SK-N-SH (cell line): Measurements from ENCODE around the gene CCDC57. TPM values are rescaled to one million over a fixed set of nuclear protein-coding genes. Genes with fewer than 3 reads are reported as not detected.

Experiments
- CTCF ChIA-PET: fragments of 300-600, 350-600 bp; formaldehyde crosslinking; extraction: SDS; loops from one replicate; lab custom pipeline; 2021; lab: Yijun Ruan, JAX
- POLR2A ChIA-PET: fragments of 350-600 bp; sonication (Branson Sonifier 250); formaldehyde crosslinking; extraction: SDS; loops from one replicate; lab custom pipeline; 2020; ENCODE audit warnings: antibody characterized with exemption, inconsistent platforms; lab: Yijun Ruan, JAX
- DNase-seq: peaks from one replicate; pipeline ENCODE4 v3.0.0; 2012
- H2AFZ ChIP-seq: fragments of 200-600 bp; sonication (generic); 2 replicates; pipeline ENCODE4 v1.8.1; 2016; ENCODE audit warnings: antibody characterized with exemption, mild to moderate bottlenecking, low read depth
- H3F3A ChIP-seq: fragments of 200-600 bp; sonication (generic); replicated peaks from 2 replicates; pipeline ENCODE3; 2016; ENCODE audit warnings: antibody characterized with exemption, mild to moderate bottlenecking; ENCODE audit not compliant: insufficient read depth
- H3K27ac ChIP-seq, 2 experiments: fragments of 200-500 bp in 1 of 2; fragments of 200-600 bp in 1 of 2; sonication (Bioruptor generic) in 1 of 2; sonication (generic), shearing (Covaris generic) in 1 of 2; 2 replicates each; pipeline versions ENCODE4 v1.5.1 to v1.6.1; 2014 to 2016; ENCODE audit warnings: low read depth in 2 of 2, inconsistent platforms in 1 of 2, low read length in 1 of 2, mild to moderate bottlenecking in 1 of 2, mixed read lengths in 1 of 2
- H3K27me3 ChIP-seq: fragments of 200-600 bp; sonication (generic), shearing (Covaris generic); 2 replicates; pipeline ENCODE4 v1.6.1; 2016; ENCODE audit warnings: mixed run types; ENCODE audit not compliant: insufficient read depth
- H3K36me3 ChIP-seq, 2 experiments: fragments of 200-500 bp in 1 of 2; fragments of 200-600 bp in 1 of 2; sonication (Bioruptor generic) in 1 of 2; sonication (generic) in 1 of 2; replicated peaks in 1 of 2; 2 replicates each; pipeline versions ENCODE3 to v1.5.1; 2014 to 2016; ENCODE audit warnings: low read length in 1 of 2, mild to moderate bottlenecking in 1 of 2; ENCODE audit not compliant: insufficient read depth in 2 of 2, control insufficient read depth in 1 of 2
- H3K4me1 ChIP-seq, 2 experiments: fragments of 200-500 bp in 1 of 2; fragments of 200-600 bp in 1 of 2; sonication (Bioruptor generic) in 1 of 2; sonication (generic), shearing (Covaris generic) in 1 of 2; 2 replicates each; pipeline versions ENCODE4 v1.5.1 to v1.6.1; 2014 to 2016; ENCODE audit warnings: low read depth in 1 of 2, low read length in 1 of 2, mixed run types in 1 of 2; ENCODE audit not compliant: insufficient read depth in 2 of 2, control insufficient read depth in 1 of 2
- H3K4me2 ChIP-seq: fragments of 200-600 bp; sonication (generic), shearing (Covaris generic); 2 replicates; pipeline ENCODE4 v1.6.1; 2017; ENCODE audit warnings: mixed run types
- H3K4me3 ChIP-seq, 2 experiments: fragments of 200-500 bp in 1 of 2; fragments of 200-600 bp in 1 of 2; sonication (Bioruptor generic) in 1 of 2; sonication (generic), shearing (Covaris generic) in 1 of 2; 2 replicates each; pipeline versions ENCODE4 v1.5.1 to v1.8.1; 2014 to 2016; ENCODE audit warnings: low read depth in 2 of 2, inconsistent platforms in 1 of 2, low read length in 1 of 2, mild to moderate bottlenecking in 1 of 2, mixed read lengths in 1 of 2, moderate library complexity in 1 of 2
- H3K79me2 ChIP-seq: fragments of 200-600 bp; sonication (generic); 2 replicates; pipeline ENCODE4 v1.8.1; 2017; ENCODE audit warnings: mild to moderate bottlenecking; ENCODE audit not compliant: insufficient read depth
- H3K9ac ChIP-seq: fragments of 200-600 bp; sonication (generic); 2 replicates; pipeline ENCODE4 v1.6.1; 2017; ENCODE audit warnings: mixed run types
- H3K9me2 ChIP-seq: fragments of 200-600 bp; sonication (generic); 2 replicates; pipeline ENCODE4 v1.6.1; 2017; ENCODE audit warnings: mixed run types
- H3K9me3 ChIP-seq: fragments of 200-600 bp; sonication (generic); 2 replicates; pipeline ENCODE4 v1.6.1; 2017; ENCODE audit warnings: mixed run types, mild to moderate bottlenecking, moderate library complexity
- H4K20me1 ChIP-seq: fragments of 200-600 bp; sonication (generic); 2 replicates; pipeline ENCODE4 v1.6.1; 2017; ENCODE audit warnings: mild to moderate bottlenecking, mixed run types; ENCODE audit not compliant: insufficient read depth
- CTCF ChIP-seq: fragments of 200-600 bp; sonication (generic); IDR thresholded peaks from 2 replicates; pipeline ENCODE4 v1.6.1; 2017; ENCODE audit warnings: antibody characterized with exemption, mild to moderate bottlenecking, moderate library complexity
- EP300 ChIP-seq, 2 experiments: IDR thresholded peaks; 2 replicates each; pipeline versions ENCODE4 v1.4.0 to v1.6.1; 2012; ENCODE audit warnings: borderline replicate concordance in 1 of 2, low read depth in 1 of 2, low read length in 1 of 2
- EZH2phosphoT487 ChIP-seq: fragments of 200-600 bp; sonication (generic); IDR thresholded peaks from 2 replicates; pipeline ENCODE4 v1.6.1; 2017; ENCODE audit warnings: low read depth, mixed run types, mild to moderate bottlenecking, antibody characterized with exemption, moderate library complexity, borderline replicate concordance
- FOSL2 ChIP-seq: IDR thresholded peaks from 2 replicates; pipeline ENCODE4 v1.4.0; 2012; ENCODE audit warnings: low read depth, mild to moderate bottlenecking, moderate library complexity, borderline replicate concordance
- FOXJ3 ChIP-seq: sonication (generic); formaldehyde crosslinking; IDR thresholded peaks from 2 replicates; pipeline ENCODE4 v1.5.1; 2020; ENCODE audit warnings: mild to moderate bottlenecking, missing genetic modification reagents
- GABPA ChIP-seq: IDR thresholded peaks from 2 replicates; pipeline ENCODE4 v1.4.0; 2012; ENCODE audit warnings: low read depth, mild to moderate bottlenecking
- IRF3 ChIP-seq: fragments of 150-350 bp; IDR thresholded peaks from 2 replicates; pipeline ENCODE4 v1.6.1; 2016; ENCODE audit warnings: mild to moderate bottlenecking, low read depth, low read length
- MEF2A ChIP-seq: IDR thresholded peaks from 2 replicates; pipeline ENCODE4 v1.4.0; 2012; ENCODE audit warnings: low read depth, borderline replicate concordance
- NFIC ChIP-seq: IDR thresholded peaks from 2 replicates; pipeline ENCODE4 v1.4.0; 2012; ENCODE audit warnings: borderline replicate concordance
- NRF1 ChIP-seq: IDR thresholded peaks from 2 replicates; pipeline ENCODE4 v1.6.1; 2012; ENCODE audit warnings: low read depth, mild to moderate bottlenecking, low read length
- PBX3 ChIP-seq: IDR thresholded peaks from 2 replicates; pipeline ENCODE4; 2012
- RCOR1 ChIP-seq: fragments of 150-350 bp; IDR thresholded peaks from 2 replicates; pipeline ENCODE4 v1.6.1; 2017; ENCODE audit warnings: antibody characterized with exemption, low read length
- RFX5 ChIP-seq: IDR thresholded peaks from 2 replicates; pipeline ENCODE4 v1.6.1; 2012; ENCODE audit warnings: mild to moderate bottlenecking, improper control_type of control experiment, low read length
- SIN3A ChIP-seq: IDR thresholded peaks from 2 replicates; pipeline ENCODE4 v1.6.1; 2012; ENCODE audit warnings: low read depth, mild to moderate bottlenecking, low read length, moderate library complexity, borderline replicate concordance
- SMC3 ChIP-seq: IDR thresholded peaks from 2 replicates; pipeline ENCODE4 v1.6.1; 2012; ENCODE audit warnings: low read depth, low read length, improper control_type of control experiment
- TAF1 ChIP-seq: IDR thresholded peaks from 2 replicates; pipeline ENCODE4 v1.6.1; 2012; ENCODE audit warnings: low read depth, mild to moderate bottlenecking, low read length, moderate library complexity, borderline replicate concordance
- TCF12 ChIP-seq: IDR thresholded peaks from 2 replicates; pipeline ENCODE4 v1.4.0; 2012
- TEAD4 ChIP-seq: IDR thresholded peaks from 2 replicates; pipeline ENCODE4 v1.4.0; 2012; ENCODE audit warnings: mild to moderate bottlenecking, borderline replicate concordance; ENCODE audit not compliant: insufficient read depth
- USF1 ChIP-seq: IDR thresholded peaks from 2 replicates; pipeline ENCODE4 v1.4.0; 2012; ENCODE audit warnings: low read depth, borderline replicate concordance
- USF2 ChIP-seq: fragments of 150-350 bp; IDR thresholded peaks from 2 replicates; pipeline ENCODE4 v1.6.1; 2017; ENCODE audit warnings: antibody characterized with exemption, low read length, low read depth, borderline replicate concordance
- WGBS: methylation state at CpG from one replicate; pipeline ENCODE4 v1.1.6; 2017; ENCODE audit warnings: low lambda C conversion rate; 5-methylcytosine and 5-hydroxymethylcytosine counted together
- polyA plus RNA-seq, 3 experiments: library from polyadenylated mRNA; depleted of rRNA; stranded (reverse); fragments of >200 nt; gene quantifications; 2 replicates each; pipeline ENCODE4 v1.2.3, GENCODE V29; 2012

Gene CCDC57
- polyA plus RNA-seq, 1 of the 3 experiments (the other 2 are of a cell fraction): 68.6 TPM

GRCh38 chr17:82092094-82092586 lies 120.5 kb downstream of the CCDC57 start:
- H2AFZ ChIP-seq: no peak overlapping the region
- peaks cover 28% of the 10 kb centered on the region for H3K79me2 ChIP-seq
- no peaks in the 10 kb centered on the region for H3K9me2 ChIP-seq
- H3K4me1 ChIP-seq: peaks cover 10 to 13% of the 10 kb centered on the region in 2 experiments; a peak in 1 of 4 replicates
- no peak overlapping the region for H3K27ac ChIP-seq
- H3K9me3 ChIP-seq: no peaks in the 10 kb centered on the region
- ChIA-PET POLR2A (no interaction called here), CTCF (interaction anchor here (1.0 to 4.3 kb wide), 2 partner anchors 26 to 62 kb away, joined by 4 to 22 read pairs; no protein-coding TSS in a partner anchor)
- no peak overlapping the region for H3K4me3 ChIP-seq
- peaks cover 34 to 85% of the 10 kb centered on the region in 2 experiments for H3K36me3 ChIP-seq
- TF ChIP-seq USF1: no peak
- TF ChIP-seq MEF2A: no peak
- H4K20me1 ChIP-seq: peaks cover 22% of the 10 kb centered on the region
- H3K4me2 ChIP-seq: no peak overlapping the region
- no peaks in the 10 kb centered on the region for H3K27me3 ChIP-seq
- no peaks in the 10 kb centered on the region for H3F3A ChIP-seq
- 96% methylated on average over 18 of the region's 23 CpGs for WGBS
- no peak for DNase-seq
- H3K9ac ChIP-seq: no peak overlapping the region

- WGBS: 93% methylated on average over 23 of the region's 37 CpGs
- H3K4me3 ChIP-seq: no peak overlapping the region
- H4K20me1 ChIP-seq: peaks cover 16% of the 10 kb centered on the region
- H3K79me2 ChIP-seq: peaks cover 21% of the 10 kb centered on the region
- no peak overlapping the region for H3K27ac ChIP-seq
- peaks cover 36 to 92% of the 10 kb centered on the region in 2 experiments for H3K36me3 ChIP-seq
- H3K27me3 ChIP-seq: no peaks in the 10 kb centered on the region
- no peaks in the 10 kb centered on the region for H3K9me3 ChIP-seq
- H3F3A ChIP-seq: no peaks in the 10 kb centered on the region
- no peak overlapping the region for H3K9ac ChIP-seq
- no peaks in the 10 kb centered on the region for H3K9me2 ChIP-seq
- H3K4me2 ChIP-seq: no peak overlapping the region
- no peak for DNase-seq
- ChIA-PET POLR2A (interaction anchor here (1.8 kb wide), 1 partner anchor 15 kb away, joined by 5 read pairs; no protein-coding TSS in a partner anchor), CTCF (interaction anchor here (0.7 to 4.3 kb wide), 3 partner anchors 25 to 132 kb away, joined by 4 to 22 read pairs (median 4); no protein-coding TSS in a partner anchor)
- peaks cover 3 to 7% of the 10 kb centered on the region in 2 experiments; a peak in 1 of 4 replicates for H3K4me1 ChIP-seq
- no peak overlapping the region for H2AFZ ChIP-seq
- TF ChIP-seq TAF1 (no peak), TEAD4 (no peak), SMC3 (no peak), RFX5 (no peak), TCF12 (no peak), SIN3A (no peak), EP300 (IDR thresholded peaks at IDR 0.05; ENCODE audit: borderline replicate concordance in 1 of 2, low read depth in 1 of 2, low read length in 1 of 2) (no peak), CTCF (no peak), FOXJ3 (CRISPR knock-in tag) (no peak), USF2 (no peak), EZH2phosphoT487 (no peak), NFIC (no peak), IRF3 (no peak), FOSL2 (no peak), RCOR1 (no peak), NRF1 (no peak), PBX3 (no peak), GABPA (no peak)
These were observed 121.2 kb downstream of the CCDC57 start for GRCh38 chr17:82091264-82092066.
